SK-N-SH (cell line): ENCODE results near the gene ROBO1. TPM values are rescaled to one million over a fixed set of nuclear protein-coding genes. Genes with fewer than 3 reads are reported as not detected.
A peak's percentile ranks its signal among the peaks of the same experiment; 100 is the strongest.
"Not testable (repeated sequence)": the region's sequence is repeated elsewhere in the genome, so short reads cannot be mapped to it uniquely, and the experiment has no call there.

Experiments used
- CTCF ChIA-PET: fragments of 300-600, 350-600 bp; formaldehyde crosslinking; extraction: SDS; loops from one replicate; lab custom pipeline; 2021; lab: Yijun Ruan, JAX
- POLR2A ChIA-PET: fragments of 350-600 bp; sonication (Branson Sonifier 250); formaldehyde crosslinking; extraction: SDS; loops from one replicate; lab custom pipeline; 2020; ENCODE audit warnings: antibody characterized with exemption, inconsistent platforms; lab: Yijun Ruan, JAX
- DNase-seq: peaks from one replicate; pipeline ENCODE4 v3.0.0; 2012
- H2AFZ ChIP-seq: fragments of 200-600 bp; sonication (generic); 2 replicates; pipeline ENCODE4 v1.8.1; 2016; ENCODE audit warnings: antibody characterized with exemption, mild to moderate bottlenecking, low read depth
- H3F3A ChIP-seq: fragments of 200-600 bp; sonication (generic); replicated peaks from 2 replicates; pipeline ENCODE3; 2016; ENCODE audit warnings: antibody characterized with exemption, mild to moderate bottlenecking; ENCODE audit not compliant: insufficient read depth
- H3K27ac ChIP-seq, 2 experiments: fragments of 200-500 bp in 1 of 2; fragments of 200-600 bp in 1 of 2; sonication (Bioruptor generic) in 1 of 2; sonication (generic), shearing (Covaris generic) in 1 of 2; 2 replicates each; pipeline versions ENCODE4 v1.5.1 to v1.6.1; 2014 to 2016; ENCODE audit warnings: low read depth in 2 of 2, inconsistent platforms in 1 of 2, low read length in 1 of 2, mild to moderate bottlenecking in 1 of 2, mixed read lengths in 1 of 2
- H3K27me3 ChIP-seq: fragments of 200-600 bp; sonication (generic), shearing (Covaris generic); 2 replicates; pipeline ENCODE4 v1.6.1; 2016; ENCODE audit warnings: mixed run types; ENCODE audit not compliant: insufficient read depth
- H3K36me3 ChIP-seq, 2 experiments: fragments of 200-500 bp in 1 of 2; fragments of 200-600 bp in 1 of 2; sonication (Bioruptor generic) in 1 of 2; sonication (generic) in 1 of 2; replicated peaks in 1 of 2; 2 replicates each; pipeline versions ENCODE3 to v1.5.1; 2014 to 2016; ENCODE audit warnings: low read length in 1 of 2, mild to moderate bottlenecking in 1 of 2; ENCODE audit not compliant: insufficient read depth in 2 of 2, control insufficient read depth in 1 of 2
- H3K4me1 ChIP-seq, 2 experiments: fragments of 200-500 bp in 1 of 2; fragments of 200-600 bp in 1 of 2; sonication (Bioruptor generic) in 1 of 2; sonication (generic), shearing (Covaris generic) in 1 of 2; 2 replicates each; pipeline versions ENCODE4 v1.5.1 to v1.6.1; 2014 to 2016; ENCODE audit warnings: low read depth in 1 of 2, low read length in 1 of 2, mixed run types in 1 of 2; ENCODE audit not compliant: insufficient read depth in 2 of 2, control insufficient read depth in 1 of 2
- H3K4me2 ChIP-seq: fragments of 200-600 bp; sonication (generic), shearing (Covaris generic); 2 replicates; pipeline ENCODE4 v1.6.1; 2017; ENCODE audit warnings: mixed run types
- H3K4me3 ChIP-seq, 2 experiments: fragments of 200-500 bp in 1 of 2; fragments of 200-600 bp in 1 of 2; sonication (Bioruptor generic) in 1 of 2; sonication (generic), shearing (Covaris generic) in 1 of 2; 2 replicates each; pipeline versions ENCODE4 v1.5.1 to v1.8.1; 2014 to 2016; ENCODE audit warnings: low read depth in 2 of 2, inconsistent platforms in 1 of 2, low read length in 1 of 2, mild to moderate bottlenecking in 1 of 2, mixed read lengths in 1 of 2, moderate library complexity in 1 of 2
- H3K79me2 ChIP-seq: fragments of 200-600 bp; sonication (generic); 2 replicates; pipeline ENCODE4 v1.8.1; 2017; ENCODE audit warnings: mild to moderate bottlenecking; ENCODE audit not compliant: insufficient read depth
- H3K9ac ChIP-seq: fragments of 200-600 bp; sonication (generic); 2 replicates; pipeline ENCODE4 v1.6.1; 2017; ENCODE audit warnings: mixed run types
- H3K9me2 ChIP-seq: fragments of 200-600 bp; sonication (generic); 2 replicates; pipeline ENCODE4 v1.6.1; 2017; ENCODE audit warnings: mixed run types
- H3K9me3 ChIP-seq: fragments of 200-600 bp; sonication (generic); 2 replicates; pipeline ENCODE4 v1.6.1; 2017; ENCODE audit warnings: mixed run types, mild to moderate bottlenecking, moderate library complexity
- H4K20me1 ChIP-seq: fragments of 200-600 bp; sonication (generic); 2 replicates; pipeline ENCODE4 v1.6.1; 2017; ENCODE audit warnings: mild to moderate bottlenecking, mixed run types; ENCODE audit not compliant: insufficient read depth
- EP300 ChIP-seq, 2 experiments: IDR thresholded peaks; 2 replicates each; pipeline versions ENCODE4 v1.4.0 to v1.6.1; 2012; ENCODE audit warnings: borderline replicate concordance in 1 of 2, low read depth in 1 of 2, low read length in 1 of 2
- GATA2 ChIP-seq: sonication (generic); formaldehyde crosslinking; IDR thresholded peaks from 2 replicates; pipeline ENCODE4 v1.5.0; 2020; ENCODE audit warnings: mild to moderate bottlenecking, missing genetic modification reagents
- RCOR1 ChIP-seq: fragments of 150-350 bp; IDR thresholded peaks from 2 replicates; pipeline ENCODE4 v1.6.1; 2017; ENCODE audit warnings: antibody characterized with exemption, low read length
- RFX5 ChIP-seq: IDR thresholded peaks from 2 replicates; pipeline ENCODE4 v1.6.1; 2012; ENCODE audit warnings: mild to moderate bottlenecking, improper control_type of control experiment, low read length
- WGBS: methylation state at CpG from one replicate; pipeline ENCODE4 v1.1.6; 2017; ENCODE audit warnings: low lambda C conversion rate; 5-methylcytosine and 5-hydroxymethylcytosine counted together
- polyA plus RNA-seq, 3 experiments: library from polyadenylated mRNA; depleted of rRNA; stranded (reverse); fragments of >200 nt; gene quantifications; 2 replicates each; pipeline ENCODE4 v1.2.3, GENCODE V29; 2012
- TF ChIP-seq, protein P1 (sequence below): fragments of 200-600 bp; sonication (generic); IDR thresholded peaks from 2 replicates; pipeline ENCODE4 v1.6.1; 2017; ENCODE audit warnings: antibody characterized with exemption, mild to moderate bottlenecking, moderate library complexity

The ROBO1 gene
- polyA plus RNA-seq, 1 of the 3 experiments (the other 2 are of a cell fraction): 22.7 TPM

- no peak overlapping the region for H3K4me2 ChIP-seq
- no peak overlapping the region for H3K9ac ChIP-seq
- H3K27me3 ChIP-seq: no peaks in the 10 kb centered on the region
- no peaks in the 10 kb centered on the region for H3F3A ChIP-seq
- no peak overlapping the region; a peak in 1 of 4 replicates for H3K27ac ChIP-seq
- POLR2A ChIA-PET: no interaction called here
- no peaks in the 10 kb centered on the region for H3K9me3 ChIP-seq
- no peak overlapping the region for H3K4me3 ChIP-seq
- TF ChIP-seq GATA2 (CRISPR knock-in tag): no peak
- no peaks in the 10 kb centered on the region for H4K20me1 ChIP-seq
- H3K4me1 ChIP-seq: peaks cover 0 to 8% of the 10 kb centered on the region in 2 experiments; a peak in 2 of 4 replicates
- DNase-seq: no peak
- H3K79me2 ChIP-seq: no peaks in the 10 kb centered on the region
- 27% methylated on average over 2 of the region's 2 CpGs for WGBS
- H3K9me2 ChIP-seq: no peaks in the 10 kb centered on the region
- CTCF ChIA-PET: interaction anchor here (1.5 kb wide), 1 partner anchor 43 kb away, joined by 4 read pairs; no protein-coding TSS in a partner anchor
- H2AFZ ChIP-seq: no peak overlapping the region
- H3K36me3 ChIP-seq: no peaks in the 10 kb centered on the region
Observed at GRCh38 chr3:79809106-79809505, 41.3 kb upstream of the ROBO1 start.

- Histone ChIP-seq H4K20me1 (no peaks in the 10 kb centered on the region), H3K36me3 (no peaks in the 10 kb centered on the region), H3K9ac (no peak overlapping the region), H3K79me2 (no peaks in the 10 kb centered on the region), H3K27me3 (no peaks in the 10 kb centered on the region), H3K4me1 (peaks cover 0 to 8% of the 10 kb centered on the region in 2 experiments; a peak in 2 of 4 replicates), H3K9me2 (no peaks in the 10 kb centered on the region), H3K9me3 (no peaks in the 10 kb centered on the region), H3F3A (no peaks in the 10 kb centered on the region)
- POLR2A ChIA-PET: interaction anchor here (0.7 kb wide), 1 partner anchor 108 kb away, joined by 3 read pairs; no protein-coding TSS in a partner anchor
- TF ChIP-seq EP300 (IDR thresholded peaks at IDR 0.05; ENCODE audit: borderline replicate concordance in 1 of 2, low read depth in 1 of 2, low read length in 1 of 2) (peak in 1 of 2 experiments; percentile 36; a peak in 1 of 4 replicates), RCOR1 (peak; percentile 52; the same call in 1 of the 2 replicates), RFX5 (no peak), GATA2 (CRISPR knock-in tag) (peak; percentile 56)
- TF ChIP-seq, all 33 proteins: peak for 3
- WGBS: 21% methylated on average over 2 of the region's 2 CpGs
- H3K4me3 ChIP-seq: no peak overlapping the region
- no peak for DNase-seq
- H3K27ac ChIP-seq: peak overlapping the region in 1 of 2 experiments; percentile 53; a peak in 1 of 4 replicates
- no peak overlapping the region for H3K4me2 ChIP-seq
- CTCF ChIA-PET: interaction anchor here (1.5 kb wide), 1 partner anchor 42 kb away, joined by 4 read pairs; no protein-coding TSS in a partner anchor
- H2AFZ ChIP-seq: no peak overlapping the region
Observed at GRCh38 chr3:79808515-79808914, 40.7 kb upstream of the ROBO1 start.

- H3K4me2 ChIP-seq, H3K9me3 ChIP-seq, H3F3A ChIP-seq, H2AFZ ChIP-seq, POLR2A ChIA-PET, H3K4me1 ChIP-seq, H3K79me2 ChIP-seq, H3K27me3 ChIP-seq, H3K27ac ChIP-seq, H3K36me3 ChIP-seq, H3K9me2 ChIP-seq, DNase-seq, H3K4me3 ChIP-seq, H4K20me1 ChIP-seq, H3K9ac ChIP-seq: not testable (repeated sequence)
- CTCF ChIA-PET: interaction anchor here (1.2 kb wide), 1 partner anchor 66 kb away, joined by 3 read pairs; no protein-coding TSS in a partner anchor
- TF ChIP-seq, protein P1, sequence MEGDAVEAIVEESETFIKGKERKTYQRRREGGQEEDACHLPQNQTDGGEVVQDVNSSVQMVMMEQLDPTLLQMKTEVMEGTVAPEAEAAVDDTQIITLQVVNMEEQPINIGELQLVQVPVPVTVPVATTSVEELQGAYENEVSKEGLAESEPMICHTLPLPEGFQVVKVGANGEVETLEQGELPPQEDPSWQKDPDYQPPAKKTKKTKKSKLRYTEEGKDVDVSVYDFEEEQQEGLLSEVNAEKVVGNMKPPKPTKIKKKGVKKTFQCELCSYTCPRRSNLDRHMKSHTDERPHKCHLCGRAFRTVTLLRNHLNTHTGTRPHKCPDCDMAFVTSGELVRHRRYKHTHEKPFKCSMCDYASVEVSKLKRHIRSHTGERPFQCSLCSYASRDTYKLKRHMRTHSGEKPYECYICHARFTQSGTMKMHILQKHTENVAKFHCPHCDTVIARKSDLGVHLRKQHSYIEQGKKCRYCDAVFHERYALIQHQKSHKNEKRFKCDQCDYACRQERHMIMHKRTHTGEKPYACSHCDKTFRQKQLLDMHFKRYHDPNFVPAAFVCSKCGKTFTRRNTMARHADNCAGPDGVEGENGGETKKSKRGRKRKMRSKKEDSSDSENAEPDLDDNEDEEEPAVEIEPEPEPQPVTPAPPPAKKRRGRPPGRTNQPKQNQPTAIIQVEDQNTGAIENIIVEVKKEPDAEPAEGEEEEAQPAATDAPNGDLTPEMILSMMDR: peak; percentile 25
- 84% methylated on average over 3 of the region's 4 CpGs for WGBS
Observed at GRCh38 chr3:79790177-79790576, 22.4 kb upstream of the ROBO1 start.
